Ovary (tissue), 3 donors: Measurements from ENCODE around the gene ZNF680.

Experiments
- EP300 ChIP-seq: sonication (generic); formaldehyde crosslinking; IDR thresholded peaks from one replicate; pipeline ENCODE4 v1.6.1; 2017; ENCODE audit warnings: antibody characterized with exemption
- TF ChIP-seq, protein P1 (sequence below), 3 donors: fragments of 450-650 bp in 2 of 3; fragments of 200-600 bp in 1 of 3; IDR thresholded peaks; one replicate each; pipeline versions ENCODE4 v1.5.1 to v1.8.0; 2016 to 2022; ENCODE audit warnings: antibody characterized with exemption in 3 of 3, mild to moderate bottlenecking in 1 of 3
- donor health status: DM: no; HTN: no; CAD: no.

DNA sequence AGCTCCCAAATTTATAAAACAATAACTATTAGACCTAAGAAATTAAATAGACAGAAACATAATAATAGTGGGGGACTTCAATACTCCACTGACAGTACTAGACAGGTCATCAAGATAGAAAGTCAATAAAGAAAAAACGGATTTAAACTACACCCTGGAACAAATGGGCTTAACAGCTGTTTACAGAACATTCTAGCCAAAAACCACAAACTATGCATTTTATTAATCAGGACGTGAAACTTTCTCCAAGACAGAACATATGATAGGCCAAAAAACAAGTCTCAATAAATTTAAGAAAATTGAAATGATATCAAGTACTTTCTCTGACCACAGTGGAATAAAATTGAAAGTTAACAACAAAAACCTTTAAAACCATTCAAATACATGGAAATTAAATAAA is 46.4 kb downstream of the ZNF680 start:
- TF ChIP-seq, protein P1, sequence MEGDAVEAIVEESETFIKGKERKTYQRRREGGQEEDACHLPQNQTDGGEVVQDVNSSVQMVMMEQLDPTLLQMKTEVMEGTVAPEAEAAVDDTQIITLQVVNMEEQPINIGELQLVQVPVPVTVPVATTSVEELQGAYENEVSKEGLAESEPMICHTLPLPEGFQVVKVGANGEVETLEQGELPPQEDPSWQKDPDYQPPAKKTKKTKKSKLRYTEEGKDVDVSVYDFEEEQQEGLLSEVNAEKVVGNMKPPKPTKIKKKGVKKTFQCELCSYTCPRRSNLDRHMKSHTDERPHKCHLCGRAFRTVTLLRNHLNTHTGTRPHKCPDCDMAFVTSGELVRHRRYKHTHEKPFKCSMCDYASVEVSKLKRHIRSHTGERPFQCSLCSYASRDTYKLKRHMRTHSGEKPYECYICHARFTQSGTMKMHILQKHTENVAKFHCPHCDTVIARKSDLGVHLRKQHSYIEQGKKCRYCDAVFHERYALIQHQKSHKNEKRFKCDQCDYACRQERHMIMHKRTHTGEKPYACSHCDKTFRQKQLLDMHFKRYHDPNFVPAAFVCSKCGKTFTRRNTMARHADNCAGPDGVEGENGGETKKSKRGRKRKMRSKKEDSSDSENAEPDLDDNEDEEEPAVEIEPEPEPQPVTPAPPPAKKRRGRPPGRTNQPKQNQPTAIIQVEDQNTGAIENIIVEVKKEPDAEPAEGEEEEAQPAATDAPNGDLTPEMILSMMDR (IDR thresholded peaks at IDR 0.05): no peak
- TF ChIP-seq EP300: no peak
